K562 (cell line): ENCODE measurements around the gene TWIST1. TPM values are rescaled to one million over a fixed set of nuclear protein-coding genes. Genes with fewer than 3 reads are reported as not detected.

ENCODE experiments used
- ATAC-seq: fragments of 200-7000 bp; cut with Tn5 transposase; 3 replicates; pipeline ENCODE4 v1.9.1; 2020; ENCODE audit warnings: moderate library complexity
- BruUV-seq: library from RNA; stranded (reverse); fragments of 400-500 nt; replicated peaks from 2 replicates; lab custom pipeline; 2021; lab: Mats Ljungman, UMichigan
- CTCF ChIA-PET: fragments of 300-600 bp; formaldehyde crosslinking; extraction: SDS; loops from one replicate; lab custom pipeline; 2021; ENCODE audit warnings: low intra/inter-chr PET ratio; lab: Yijun Ruan, JAX
- POLR2A ChIA-PET: fragments of 300-600, 350-650 bp; sonication (Branson Sonifier 250); formaldehyde crosslinking; extraction: SDS; loops from one replicate; lab custom pipeline; 2021; ENCODE audit warnings: antibody characterized with exemption, inconsistent platforms; lab: Yijun Ruan, JAX
- DNase-seq, 4 experiments: peaks; one replicate each; pipeline versions ENCODE4 v3.0.0 to v3.0.0-alpha.2; 2011 to 2018; ENCODE audit warnings: low spot score in 3 of 4, mixed read lengths in 3 of 4; ENCODE audit errors: extremely low read depth in 1 of 4
- FAIRE-seq: peaks from 2 replicates; lab custom pipeline; 2011; peaks lifted over from hg19 to GRCh38; lab: Jason Lieb, UNC
- H2AFZ ChIP-seq: 2 replicates; pipeline ENCODE4 v1.6.0; 2011; ENCODE audit warnings: low read depth, low read length, control low read depth, inconsistent platforms
- H3K27ac ChIP-seq: fragments of 200-600 bp; 3 replicates; pipeline ENCODE4 v1.8.0; 2011; ENCODE audit warnings: low read depth, mild to moderate bottlenecking, control low read depth, inconsistent platforms, low read length, moderate library complexity, mixed read lengths; ENCODE audit errors: extremely low read depth
- H3K27me3 ChIP-seq, 2 experiments: fragments of 300-600 bp in 1 of 2; 2 replicates in 1 of 2; 3 replicates in 1 of 2; pipeline versions ENCODE4 v1.6.0 to v1.8.0; 2011; ENCODE audit warnings: inconsistent platforms in 2 of 2, low read length in 2 of 2, mild to moderate bottlenecking in 1 of 2, mixed read lengths in 1 of 2, moderate library complexity in 1 of 2; ENCODE audit not compliant: control insufficient read depth in 2 of 2, insufficient read depth in 2 of 2
- H3K36me3 ChIP-seq: fragments of 300-600 bp; 3 replicates; pipeline ENCODE4 v1.8.0; 2011; ENCODE audit warnings: mild to moderate bottlenecking, low read length, inconsistent platforms; ENCODE audit not compliant: control insufficient read depth, insufficient read depth
- H3K4me1 ChIP-seq, 2 experiments: fragments of 200-600 bp in 1 of 2; replicated peaks in 1 of 2; 2 replicates in 1 of 2; 3 replicates in 1 of 2; pipeline versions ENCODE4 v1.5.1 to v1.8.0; 2011; ENCODE audit warnings: inconsistent platforms in 2 of 2, low read length in 2 of 2, mild to moderate bottlenecking in 1 of 2, mixed read lengths in 1 of 2, moderate library complexity in 1 of 2; ENCODE audit not compliant: control insufficient read depth in 2 of 2, insufficient read depth in 2 of 2
- H3K4me2 ChIP-seq: 2 replicates; pipeline ENCODE4 v1.6.1; 2011; ENCODE audit warnings: low read length, control low read depth, inconsistent platforms, mixed read lengths; ENCODE audit not compliant: insufficient read depth
- H3K4me3 ChIP-seq: fragments of 200-600 bp; sonication (generic), shearing (Covaris generic); 2 replicates; pipeline ENCODE4 v1.5.1; 2016; ENCODE audit warnings: control low read depth, inconsistent platforms
- H3K79me2 ChIP-seq: fragments of 200-600 bp; 3 replicates; pipeline ENCODE4 v1.8.0; 2011; ENCODE audit warnings: low read length, inconsistent platforms; ENCODE audit not compliant: control insufficient read depth, insufficient read depth
- H3K9ac ChIP-seq, 2 experiments: 2 replicates each; pipeline versions ENCODE4 v1.6.0 to v1.6.1; 2011; ENCODE audit warnings: low read depth in 2 of 2, low read length in 2 of 2, control low read depth in 1 of 2, inconsistent platforms in 1 of 2, mild to moderate bottlenecking in 1 of 2, mixed read lengths in 1 of 2; ENCODE audit not compliant: insufficient read depth in 1 of 2
- H3K9me1 ChIP-seq: one replicate; pipeline ENCODE4 v1.6.0; 2011; ENCODE audit warnings: inconsistent platforms, mild to moderate bottlenecking, low read length, moderate library complexity; ENCODE audit not compliant: control insufficient read depth, insufficient read depth
- H3K9me3 ChIP-seq: replicated peaks from 2 replicates; pipeline ENCODE4 v1.5.1; 2011; ENCODE audit warnings: low read depth, low read length, inconsistent platforms; ENCODE audit not compliant: control insufficient read depth, insufficient read depth
- H4K20me1 ChIP-seq: replicated peaks from 2 replicates; pipeline ENCODE4 v1.6.1; 2011; ENCODE audit warnings: low read length, inconsistent platforms, mixed read lengths; ENCODE audit not compliant: control insufficient read depth, insufficient read depth
- CAMTA2 ChIP-seq: fragments of 250-450 bp; sonication (Bioruptor Pico); conservative IDR thresholded peaks from 2 replicates; pipeline ENCODE4 v1.5.1; 2022
- ERF ChIP-seq: fragments of 450-650 bp; formaldehyde crosslinking; IDR thresholded peaks from 2 replicates; pipeline ENCODE4 v1.4.0; 2020; ENCODE audit warnings: mild to moderate bottlenecking, mixed read lengths
- FOS ChIP-seq: IDR thresholded peaks from 3 replicates; pipeline ENCODE4 v1.6.1; 2011; ENCODE audit not compliant: insufficient read length; ENCODE audit errors: extremely low read depth
- SAP30 ChIP-seq: fragments of 200-600 bp; sonication (generic); IDR thresholded peaks from 2 replicates; pipeline ENCODE4 v1.6.1; 2012; ENCODE audit warnings: borderline replicate concordance, low read depth, mild to moderate bottlenecking, moderate library complexity, low read length, control low read depth, inconsistent platforms; ENCODE audit not compliant: insufficient read depth, poor library complexity, severe bottlenecking
- SIRT6 ChIP-seq: IDR thresholded peaks from one replicate; pipeline ENCODE4 v1.6.1; 2012; ENCODE audit warnings: low read depth, mild to moderate bottlenecking, control low read depth, inconsistent platforms, low read length, moderate library complexity
- STAT5A ChIP-seq: IDR thresholded peaks from 2 replicates; pipeline ENCODE4 v1.6.1; 2012; ENCODE audit warnings: low read length, inconsistent platforms, borderline replicate concordance
- WGBS: fragments of 100-300 bp; shearing (Covaris generic); methylation state at CpG from one replicate; pipeline ENCODE4 v1.1.6; 2016; ENCODE audit warnings: low coverage, mixed read lengths; ENCODE audit not compliant: insufficient coverage; ENCODE audit errors: missing lambda C conversion rate; 5-methylcytosine and 5-hydroxymethylcytosine counted together
- in situ Hi-C: fragments of 300-500 bp; cut with MboI; formaldehyde crosslinking; loops from 4 replicates; pipeline ENCODE4 v1.15.0; 2018; ENCODE audit warnings: inconsistent platforms, mixed read lengths
- intact Hi-C: fragments of 100-400 bp; cut with micrococcal nuclease; formaldehyde crosslinking; loops from 2 replicates; pipeline ENCODE4 v1.14.2; 2022
- polyA plus RNA-seq, 8 experiments: library from polyadenylated mRNA; depleted of rRNA in 4 of 8; stranded (reverse) in 5 of 8; unstranded in 3 of 8; fragments of >200 nt; fragmentation: Nextera tagmentation in 2 of 8; fragmentation: Illumina TruSeq in 1 of 8; extraction: Ambion mirVana in 2 of 8; extraction: Trizol in 1 of 8; gene quantifications; 2 replicates each; pipeline versions ENCODE4 v1.2.1 to v1.2.3, GENCODE V29; 2011 to 2014; ENCODE audit warnings: inconsistent platforms in 1 of 8, missing spikeins in 1 of 8
- total RNA-seq, 7 experiments: library from RNA; depleted of rRNA in 6 of 7; stranded (reverse); fragments of >200 nt in 6 of 7; fragmentation: Illumina TruSeq in 2 of 7; extraction: Trizol in 2 of 7; gene quantifications; 2 replicates each; pipeline versions ENCODE4 v1.2.1 to v1.2.3, GENCODE V29; 2011 to 2021; ENCODE audit warnings: low replicate concordance in 1 of 7
- TF ChIP-seq, protein P1 (sequence below), 2 experiments: IDR thresholded peaks; 2 replicates each; pipeline ENCODE4 v1.6.1; 2012; ENCODE audit warnings: improper control_type of control experiment in 2 of 2, low read depth in 2 of 2, low read length in 2 of 2, borderline replicate concordance in 1 of 2
- TF ChIP-seq, protein P2 (sequence below): fragments of 250-450 bp; sonication (Bioruptor Pico); IDR thresholded peaks from 2 replicates; pipeline ENCODE4 v1.5.1; 2021; ENCODE audit warnings: mild to moderate bottlenecking

Gene TWIST1
- total and polyA plus RNA-seq, 9 of the 15 experiments (the other 6 are each of a cell fraction or from before 2014, with no cell fraction given) = 0.10 to 0.86 (median 0.15) TPM; not detected in 2

DNA sequence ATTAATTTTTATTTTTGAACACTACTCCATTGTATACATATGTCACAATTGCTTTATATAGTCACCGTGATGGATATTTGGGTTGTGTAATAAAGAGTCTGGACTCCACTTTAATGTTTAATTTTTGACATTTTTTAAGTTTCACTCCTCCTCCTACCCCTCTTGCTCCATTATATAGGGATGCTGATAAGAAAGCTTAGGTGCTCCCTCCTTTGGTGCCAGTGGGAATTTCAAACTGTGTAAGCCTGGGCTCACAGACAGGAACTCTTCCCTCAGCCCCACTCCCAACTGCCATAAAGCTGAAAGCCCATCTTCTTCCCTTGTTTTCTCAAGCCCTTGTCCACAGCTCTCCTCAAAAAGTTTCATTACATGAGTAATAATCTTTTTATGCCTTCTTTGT lies 47.6 kb downstream of the TWIST1 start:
- no peaks in the 10 kb centered on the region for H3K36me3 ChIP-seq
- H3K9me1 ChIP-seq = no peaks in the 10 kb centered on the region
- CTCF ChIA-PET = no interaction called here
- POLR2A ChIA-PET = no interaction called here
- H3K4me2 ChIP-seq = no peak overlapping the region
- WGBS = 0% methylated on average over 1 of the region's 1 CpG
- DNase-seq (no peak), FAIRE-seq (no peak)
- no peak overlapping the region for H2AFZ ChIP-seq
- intact Hi-C loops = no loop called here
- H4K20me1 ChIP-seq = no peaks in the 10 kb centered on the region
- no TSS peak for BruUV-seq
- no peaks in the 10 kb centered on the region for H3K79me2 ChIP-seq
- TF ChIP-seq ERF (CRISPR knock-in tag) (no peak), STAT5A (no peak), CAMTA2 (no peak), SIRT6 (no peak), SAP30 (no peak), FOS (no peak)
- TF ChIP-seq, protein P1, sequence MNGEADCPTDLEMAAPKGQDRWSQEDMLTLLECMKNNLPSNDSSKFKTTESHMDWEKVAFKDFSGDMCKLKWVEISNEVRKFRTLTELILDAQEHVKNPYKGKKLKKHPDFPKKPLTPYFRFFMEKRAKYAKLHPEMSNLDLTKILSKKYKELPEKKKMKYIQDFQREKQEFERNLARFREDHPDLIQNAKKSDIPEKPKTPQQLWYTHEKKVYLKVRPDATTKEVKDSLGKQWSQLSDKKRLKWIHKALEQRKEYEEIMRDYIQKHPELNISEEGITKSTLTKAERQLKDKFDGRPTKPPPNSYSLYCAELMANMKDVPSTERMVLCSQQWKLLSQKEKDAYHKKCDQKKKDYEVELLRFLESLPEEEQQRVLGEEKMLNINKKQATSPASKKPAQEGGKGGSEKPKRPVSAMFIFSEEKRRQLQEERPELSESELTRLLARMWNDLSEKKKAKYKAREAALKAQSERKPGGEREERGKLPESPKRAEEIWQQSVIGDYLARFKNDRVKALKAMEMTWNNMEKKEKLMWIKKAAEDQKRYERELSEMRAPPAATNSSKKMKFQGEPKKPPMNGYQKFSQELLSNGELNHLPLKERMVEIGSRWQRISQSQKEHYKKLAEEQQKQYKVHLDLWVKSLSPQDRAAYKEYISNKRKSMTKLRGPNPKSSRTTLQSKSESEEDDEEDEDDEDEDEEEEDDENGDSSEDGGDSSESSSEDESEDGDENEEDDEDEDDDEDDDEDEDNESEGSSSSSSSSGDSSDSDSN (IDR thresholded peaks at IDR 0.05; ENCODE audit: borderline replicate concordance in 1 of 2, low read depth in 2 of 2, low read length in 2 of 2) = no peak
- TF ChIP-seq, protein P2, sequence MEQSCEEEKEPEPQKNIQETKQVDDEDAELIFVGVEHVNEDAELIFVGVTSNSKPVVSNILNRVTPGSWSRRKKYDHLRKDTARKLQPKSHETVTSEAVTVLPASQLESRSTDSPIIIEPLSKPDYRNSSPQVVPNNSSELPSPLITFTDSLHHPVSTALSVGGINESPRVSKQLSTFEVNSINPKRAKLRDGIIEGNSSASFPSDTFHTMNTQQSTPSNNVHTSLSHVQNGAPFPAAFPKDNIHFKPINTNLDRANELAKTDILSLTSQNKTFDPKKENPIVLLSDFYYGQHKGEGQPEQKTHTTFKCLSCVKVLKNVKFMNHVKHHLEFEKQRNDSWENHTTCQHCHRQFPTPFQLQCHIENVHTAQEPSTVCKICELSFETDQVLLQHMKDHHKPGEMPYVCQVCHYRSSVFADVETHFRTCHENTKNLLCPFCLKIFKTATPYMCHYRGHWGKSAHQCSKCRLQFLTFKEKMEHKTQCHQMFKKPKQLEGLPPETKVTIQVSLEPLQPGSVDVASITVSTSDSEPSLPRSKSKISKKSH (CRISPR knock-in tag) = no peak
- TF ChIP-seq, all 486 proteins: peak for 0
- H3K27ac ChIP-seq = no peak overlapping the region
- H3K4me3 ChIP-seq = no peak overlapping the region
- in situ Hi-C loops = no loop called here
- H3K9me3 ChIP-seq = no peaks in the 10 kb centered on the region; the same call in 1 of the 2 replicates
- H3K4me1 ChIP-seq = no peaks in the 10 kb centered on the region
- no peaks in the 10 kb centered on the region for H3K27me3 ChIP-seq
- no peak for ATAC-seq
- H3K9ac ChIP-seq = no peak overlapping the region
